ENCODE data around the gene ZNF750.

DNA sequence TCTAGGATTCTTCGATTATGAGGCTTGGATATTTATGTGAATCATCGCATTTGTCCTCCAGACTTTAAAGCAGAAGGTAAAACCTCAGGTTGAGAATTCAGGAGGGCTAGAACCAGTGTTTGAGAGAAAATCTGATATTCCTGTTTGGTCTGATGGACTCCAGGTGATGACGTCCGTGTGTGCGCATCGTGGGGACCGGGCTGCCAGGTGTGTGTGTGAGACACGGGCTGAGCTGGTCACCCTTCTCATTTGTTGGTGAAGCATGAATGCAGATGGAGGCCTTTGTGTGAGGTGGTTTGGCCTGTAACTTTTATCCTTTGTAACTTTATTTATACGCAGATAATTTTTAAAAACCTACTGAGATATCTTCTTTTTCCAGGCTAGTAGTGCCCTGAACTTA is 42.8 kb downstream of the ZNF750 start:
- TF ChIP-seq, protein P1, sequence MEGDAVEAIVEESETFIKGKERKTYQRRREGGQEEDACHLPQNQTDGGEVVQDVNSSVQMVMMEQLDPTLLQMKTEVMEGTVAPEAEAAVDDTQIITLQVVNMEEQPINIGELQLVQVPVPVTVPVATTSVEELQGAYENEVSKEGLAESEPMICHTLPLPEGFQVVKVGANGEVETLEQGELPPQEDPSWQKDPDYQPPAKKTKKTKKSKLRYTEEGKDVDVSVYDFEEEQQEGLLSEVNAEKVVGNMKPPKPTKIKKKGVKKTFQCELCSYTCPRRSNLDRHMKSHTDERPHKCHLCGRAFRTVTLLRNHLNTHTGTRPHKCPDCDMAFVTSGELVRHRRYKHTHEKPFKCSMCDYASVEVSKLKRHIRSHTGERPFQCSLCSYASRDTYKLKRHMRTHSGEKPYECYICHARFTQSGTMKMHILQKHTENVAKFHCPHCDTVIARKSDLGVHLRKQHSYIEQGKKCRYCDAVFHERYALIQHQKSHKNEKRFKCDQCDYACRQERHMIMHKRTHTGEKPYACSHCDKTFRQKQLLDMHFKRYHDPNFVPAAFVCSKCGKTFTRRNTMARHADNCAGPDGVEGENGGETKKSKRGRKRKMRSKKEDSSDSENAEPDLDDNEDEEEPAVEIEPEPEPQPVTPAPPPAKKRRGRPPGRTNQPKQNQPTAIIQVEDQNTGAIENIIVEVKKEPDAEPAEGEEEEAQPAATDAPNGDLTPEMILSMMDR (optimal IDR thresholded peaks at IDR 0.05 in 1 of 3, IDR thresholded peaks at IDR 0.05 in 1 of 3, conservative IDR thresholded peaks at IDR 0.05 in 1 of 3; ENCODE audit: extremely low read depth in 1 of 3, insufficient read depth in 2 of 3, low read length in 3 of 3), result no peak
- TF ChIP-seq EZH2 (IDR thresholded peaks at IDR 0.05; ENCODE audit: low read length), result no peak

Measured in keratinocyte (primary cell).